ENCODE data around the gene CTRB1. TPM values are rescaled to one million over a fixed set of nuclear protein-coding genes. Genes with fewer than 3 reads are reported as not detected.
A peak's percentile ranks its signal among the peaks of the same experiment; 100 is the strongest.
"Not testable (repeated sequence)": the region's sequence is repeated elsewhere in the genome, so short reads cannot be mapped to it uniquely, and the experiment has no call there.

Gene CTRB1
- polyA plus RNA-seq, 2 of the 4 experiments (the other 2 are of a cell fraction) = not detected

GRCh38 chr16:75204410-75204758 is 14.4 kb upstream of the CTRB1 start:
- Histone ChIP-seq H3K4me3 (no peak overlapping the region), H3K4me1 (no peaks in the 10 kb centered on the region), H3K27ac (no peak overlapping the region), H3K9me3 (no peaks in the 10 kb centered on the region), H3K4me2 (no peak overlapping the region)
- POLR2A ChIA-PET = no interaction called here
- TF ChIP-seq POLR2A (IDR thresholded peaks at IDR 0.05; ENCODE audit: low read length) (no peak), ESRRA (IDR thresholded peaks at IDR 0.05; ENCODE audit: borderline replicate concordance, low read length) (no peak), KDM1A (IDR thresholded peaks at IDR 0.05; ENCODE audit: low read depth) (no peak), NR3C1 (IDR thresholded peaks at IDR 0.05) (no peak)
- TF ChIP-seq, protein P1, sequence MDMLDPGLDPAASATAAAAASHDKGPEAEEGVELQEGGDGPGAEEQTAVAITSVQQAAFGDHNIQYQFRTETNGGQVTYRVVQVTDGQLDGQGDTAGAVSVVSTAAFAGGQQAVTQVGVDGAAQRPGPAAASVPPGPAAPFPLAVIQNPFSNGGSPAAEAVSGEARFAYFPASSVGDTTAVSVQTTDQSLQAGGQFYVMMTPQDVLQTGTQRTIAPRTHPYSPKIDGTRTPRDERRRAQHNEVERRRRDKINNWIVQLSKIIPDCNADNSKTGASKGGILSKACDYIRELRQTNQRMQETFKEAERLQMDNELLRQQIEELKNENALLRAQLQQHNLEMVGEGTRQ (IDR thresholded peaks at IDR 0.05) = no peak
- CTCF ChIA-PET = interaction anchor here (0.6 to 10.4 kb wide), 4 partner anchors 11 to 197 kb away, joined by 3 to 158 read pairs (median 63); no protein-coding TSS in a partner anchor
- no peak for FAIRE-seq
- WGBS (ENCODE audit: missing lambda C conversion rate) = 79% methylated on average over 5 of the region's 6 CpGs
- no peak for DNase-seq (ENCODE audit: low read depth in 1 of 2, low spot score in 1 of 2)
- ATAC-seq = peak in 1 of 2 experiments; percentile 49; a peak in 3 of 6 replicates

GRCh38 chr16:75204905-75205304 is 13.9 kb upstream of the CTRB1 start:
- no CpG with 5 or more reads among the region's 20 CpGs for WGBS (ENCODE audit: missing lambda C conversion rate)

DNA sequence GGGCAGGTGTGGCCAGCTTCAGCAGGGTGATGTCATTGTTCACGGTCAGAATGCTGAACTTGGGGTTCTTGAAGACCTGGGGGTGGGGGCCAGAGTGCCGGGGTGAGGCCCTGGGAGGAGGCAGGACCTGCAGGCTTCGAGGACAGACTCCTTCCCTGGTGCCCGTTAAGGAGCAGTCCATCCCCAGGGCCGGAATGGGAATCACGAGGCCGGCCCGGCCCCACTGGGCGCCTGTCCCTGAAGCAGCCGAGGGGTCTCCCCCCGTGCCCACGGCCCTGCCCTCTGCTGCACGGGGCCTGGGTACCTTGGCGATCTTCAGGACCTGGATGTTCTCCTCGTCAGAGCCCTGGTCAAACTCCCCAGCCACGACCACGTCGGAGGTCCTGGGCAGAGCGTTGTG is 13.3 kb upstream of the CTRB1 start:
- H3K27ac ChIP-seq; H3K4me1 ChIP-seq; H3K9me3 ChIP-seq; POLR2A ChIA-PET; H3K4me2 ChIP-seq; H3K4me3 ChIP-seq; ATAC-seq; DNase-seq (ENCODE audit: low read depth in 1 of 2, low spot score in 1 of 2); CTCF ChIA-PET; FAIRE-seq: not testable (repeated sequence)
- 25% methylated on average over 4 of the region's 19 CpGs for WGBS (ENCODE audit: missing lambda C conversion rate)

More at GRCh38 chr16:75204905-75205304, 13.9 kb upstream of the CTRB1 start:
- H3K4me2 ChIP-seq; POLR2A ChIA-PET; H3K27ac ChIP-seq; H3K4me3 ChIP-seq; DNase-seq (ENCODE audit: low read depth in 1 of 2, low spot score in 1 of 2); H3K4me1 ChIP-seq; H3K9me3 ChIP-seq; FAIRE-seq: not testable (repeated sequence)
- CTCF ChIA-PET = interaction anchor here (0.9 to 10.4 kb wide), 3 partner anchors 10 to 196 kb away, joined by 3 to 158 read pairs (median 123); no protein-coding TSS in a partner anchor
- peak; percentile 28 to 32; a peak in 5 of 6 replicates for ATAC-seq

DNA sequence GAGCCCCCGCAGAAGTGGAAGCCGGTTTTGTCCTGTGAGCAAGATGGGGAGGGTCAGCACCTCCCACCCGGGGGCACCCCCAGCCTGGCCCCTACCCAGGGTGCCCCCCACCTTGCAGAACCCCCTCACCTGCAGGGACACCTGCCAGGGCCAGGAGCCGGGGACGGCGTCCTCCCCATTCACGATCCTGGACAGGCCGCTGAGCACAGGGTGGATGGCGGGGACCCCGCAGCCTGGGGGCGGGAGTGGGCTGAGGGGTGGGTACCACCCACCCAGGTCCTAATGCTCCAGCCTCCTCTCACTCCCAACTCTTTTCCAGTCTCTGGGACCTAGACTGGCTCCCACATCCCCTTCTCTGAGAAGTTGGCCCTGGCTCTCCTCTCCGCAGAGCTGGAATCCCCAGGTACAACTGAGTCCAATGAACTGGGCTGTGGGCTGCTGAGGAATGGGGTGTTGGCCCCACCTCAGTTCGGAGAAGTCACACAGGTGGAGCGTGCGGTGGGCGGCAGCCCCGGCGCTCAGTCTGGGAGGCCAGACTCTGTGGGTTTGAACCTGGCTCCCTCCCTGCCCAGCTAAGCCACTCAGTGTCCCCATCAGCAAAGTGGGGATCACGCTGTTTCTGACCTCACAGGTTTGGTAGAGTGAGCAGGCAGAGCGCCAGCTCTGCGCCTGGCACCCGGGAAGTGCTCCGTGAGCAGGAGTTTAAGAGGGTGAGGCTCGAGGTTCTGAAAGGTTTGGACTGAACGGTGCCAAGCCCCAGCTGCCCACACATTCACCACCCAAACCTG is 12.6 kb upstream of the CTRB1 start:
- H3K4me2 ChIP-seq; H3K9me3 ChIP-seq; H3K4me3 ChIP-seq; H3K4me1 ChIP-seq; FAIRE-seq; H3K27ac ChIP-seq; POLR2A ChIA-PET; DNase-seq (ENCODE audit: low read depth in 1 of 2, low spot score in 1 of 2): not testable (repeated sequence)
- CTCF ChIA-PET = interaction anchor here (1.1 to 6.1 kb wide), 4 partner anchors 8 to 28 kb away, joined by 3 to 44 read pairs (median 18); no protein-coding TSS in a partner anchor
- 69% methylated on average over 10 of the region's 25 CpGs for WGBS (ENCODE audit: missing lambda C conversion rate)
- peak; percentile 14 to 20; a peak in 3 of 6 replicates for ATAC-seq

- 86% methylated on average over 18 of the region's 24 CpGs for WGBS (ENCODE audit: missing lambda C conversion rate)
- peak in 1 of 2 experiments; percentile 17; a peak in 3 of 6 replicates for ATAC-seq
- FAIRE-seq = no peak
Observed at GRCh38 chr16:75206749-75207451, 11.9 kb upstream of the CTRB1 start, which contains the start of gene CTRB2. TSS of gene CTRB2 (minus strand) at chr16:75207161. CDS start at chr16:75207141, 20 bp downstream.

DNA sequence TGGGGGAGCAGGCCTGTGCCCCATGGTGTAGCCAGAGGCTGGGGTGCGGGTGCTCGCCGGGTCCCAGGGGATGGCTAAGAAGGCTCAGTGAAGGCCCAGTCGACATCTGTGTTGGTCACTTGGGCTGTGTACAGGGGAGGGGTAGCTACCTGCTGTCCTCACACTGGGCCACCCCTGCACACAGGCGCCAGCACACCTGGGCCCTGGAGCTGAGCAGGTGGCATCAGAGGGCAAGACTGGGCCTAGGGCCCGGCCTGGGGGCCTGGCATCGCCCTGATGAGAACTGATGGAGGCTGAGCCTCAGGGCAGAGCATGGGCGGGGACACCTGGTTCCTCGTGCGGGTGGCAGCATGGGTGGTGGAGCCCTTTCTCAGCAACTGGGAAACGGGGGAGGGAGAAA is 11.0 kb upstream of the CTRB1 start:
- Histone ChIP-seq H3K9me3 (no peaks in the 10 kb centered on the region), H3K4me2 (no peak overlapping the region), H3K4me1 (no peaks in the 10 kb centered on the region), H3K27ac (no peak overlapping the region), H3K4me3 (no peak overlapping the region)
- POLR2A ChIA-PET = interaction anchor here (0.5 kb wide), 1 partner anchor 10 kb away, joined by 3 read pairs; no protein-coding TSS in a partner anchor
- no peak for FAIRE-seq
- no peak for DNase-seq (ENCODE audit: low read depth in 1 of 2, low spot score in 1 of 2)
- 79% methylated on average over 11 of the region's 11 CpGs for WGBS (ENCODE audit: missing lambda C conversion rate)
- TF ChIP-seq TP53 (CRISPR knock-in tag; IDR thresholded peaks at IDR 0.05) (no peak), SREBF2 (IDR thresholded peaks at IDR 0.05) (no peak)
- CTCF ChIA-PET = interaction anchor here (0.6 to 6.1 kb wide), 4 partner anchors 9 to 326 kb away, joined by 3 to 44 read pairs (median 18); no protein-coding TSS in a partner anchor
- ATAC-seq = no peak

More at GRCh38 chr16:75206749-75207451, 11.9 kb upstream of the CTRB1 start, which contains the start of gene CTRB2:
- H3K27ac ChIP-seq = no peak within 1 kb of the TSS
- H3K4me3 ChIP-seq = no peak within 1 kb of the TSS
- H3K4me1 ChIP-seq = no peaks in the 10 kb centered on the region
- no peak for DNase-seq (ENCODE audit: low read depth in 1 of 2, low spot score in 1 of 2)
- CTCF ChIA-PET = interaction anchor here (0.7 to 6.1 kb wide), 5 partner anchors 8 to 94 kb away, joined by 3 to 44 read pairs (median 4); no protein-coding TSS in a partner anchor
- no peak within 1 kb of the TSS for H3K4me2 ChIP-seq
- no peaks in the 10 kb centered on the region for H3K9me3 ChIP-seq
- TF ChIP-seq POLR2A (IDR thresholded peaks at IDR 0.05; ENCODE audit: low read length) (no peak), TFCP2L1 (CRISPR knock-in tag; IDR thresholded peaks at IDR 0.05) (no peak), JUNB (IDR thresholded peaks at IDR 0.05) (no peak), CEBPB (IDR thresholded peaks at IDR 0.05) (no peak)
- POLR2A ChIA-PET = no interaction called here

Data from A549 (cell line).